ENCODE results near the gene G2E3.

The G2E3 gene, protein sequence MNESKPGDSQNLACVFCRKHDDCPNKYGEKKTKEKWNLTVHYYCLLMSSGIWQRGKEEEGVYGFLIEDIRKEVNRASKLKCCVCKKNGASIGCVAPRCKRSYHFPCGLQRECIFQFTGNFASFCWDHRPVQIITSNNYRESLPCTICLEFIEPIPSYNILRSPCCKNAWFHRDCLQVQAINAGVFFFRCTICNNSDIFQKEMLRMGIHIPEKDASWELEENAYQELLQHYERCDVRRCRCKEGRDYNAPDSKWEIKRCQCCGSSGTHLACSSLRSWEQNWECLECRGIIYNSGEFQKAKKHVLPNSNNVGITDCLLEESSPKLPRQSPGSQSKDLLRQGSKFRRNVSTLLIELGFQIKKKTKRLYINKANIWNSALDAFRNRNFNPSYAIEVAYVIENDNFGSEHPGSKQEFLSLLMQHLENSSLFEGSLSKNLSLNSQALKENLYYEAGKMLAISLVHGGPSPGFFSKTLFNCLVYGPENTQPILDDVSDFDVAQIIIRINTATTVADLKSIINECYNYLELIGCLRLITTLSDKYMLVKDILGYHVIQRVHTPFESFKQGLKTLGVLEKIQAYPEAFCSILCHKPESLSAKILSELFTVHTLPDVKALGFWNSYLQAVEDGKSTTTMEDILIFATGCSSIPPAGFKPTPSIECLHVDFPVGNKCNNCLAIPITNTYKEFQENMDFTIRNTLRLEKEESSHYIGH

DNA sequence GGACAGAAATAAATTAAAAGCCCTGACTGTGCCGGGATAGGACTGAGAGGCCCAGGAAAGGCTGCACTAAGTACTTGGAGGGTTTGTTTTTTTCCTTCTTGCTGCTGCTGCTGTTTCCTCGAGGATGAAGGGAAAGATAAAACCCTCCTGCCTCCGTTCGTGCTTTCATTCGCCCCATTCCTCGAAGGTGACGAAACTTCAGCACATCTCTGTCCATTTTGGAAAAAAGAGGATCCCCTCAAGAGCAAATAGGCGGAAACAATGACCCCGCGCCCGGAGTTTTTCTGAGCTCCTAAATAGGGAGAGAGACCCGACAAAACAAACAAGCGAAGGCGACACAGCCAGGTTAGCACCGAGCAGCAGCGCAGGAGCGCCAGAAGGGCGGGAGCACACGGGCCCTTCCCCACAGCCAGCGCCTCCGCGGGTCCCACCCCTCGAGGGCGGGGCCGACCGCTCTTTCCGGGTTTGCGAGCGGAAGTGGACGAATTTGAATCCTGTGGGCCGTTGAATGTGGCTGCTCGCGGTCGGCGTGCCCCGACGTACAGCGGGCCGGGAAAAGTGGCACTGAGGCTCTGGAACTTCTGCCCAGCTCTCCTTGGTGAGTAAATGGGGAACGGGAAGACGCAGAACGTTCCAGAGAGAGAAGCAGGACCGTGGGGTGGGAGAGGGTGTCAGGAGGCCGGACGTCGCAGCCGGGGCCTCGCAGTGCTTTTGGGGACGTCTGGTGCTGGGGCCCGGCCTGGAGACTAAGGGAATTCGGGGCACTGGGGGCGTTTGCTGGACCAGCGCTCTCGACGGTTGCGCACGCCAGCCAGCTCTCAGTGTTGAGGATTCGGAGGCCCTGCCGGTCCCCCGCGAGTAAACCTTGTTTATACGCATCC, at the start of gene G2E3:
Gene G2E3 (plus strand): TSS at position 484 of the 881 bp plus-strand sequence. CDS start 21,922 bp downstream, outside the sequence.
- TF ChIP-seq, protein P1, sequence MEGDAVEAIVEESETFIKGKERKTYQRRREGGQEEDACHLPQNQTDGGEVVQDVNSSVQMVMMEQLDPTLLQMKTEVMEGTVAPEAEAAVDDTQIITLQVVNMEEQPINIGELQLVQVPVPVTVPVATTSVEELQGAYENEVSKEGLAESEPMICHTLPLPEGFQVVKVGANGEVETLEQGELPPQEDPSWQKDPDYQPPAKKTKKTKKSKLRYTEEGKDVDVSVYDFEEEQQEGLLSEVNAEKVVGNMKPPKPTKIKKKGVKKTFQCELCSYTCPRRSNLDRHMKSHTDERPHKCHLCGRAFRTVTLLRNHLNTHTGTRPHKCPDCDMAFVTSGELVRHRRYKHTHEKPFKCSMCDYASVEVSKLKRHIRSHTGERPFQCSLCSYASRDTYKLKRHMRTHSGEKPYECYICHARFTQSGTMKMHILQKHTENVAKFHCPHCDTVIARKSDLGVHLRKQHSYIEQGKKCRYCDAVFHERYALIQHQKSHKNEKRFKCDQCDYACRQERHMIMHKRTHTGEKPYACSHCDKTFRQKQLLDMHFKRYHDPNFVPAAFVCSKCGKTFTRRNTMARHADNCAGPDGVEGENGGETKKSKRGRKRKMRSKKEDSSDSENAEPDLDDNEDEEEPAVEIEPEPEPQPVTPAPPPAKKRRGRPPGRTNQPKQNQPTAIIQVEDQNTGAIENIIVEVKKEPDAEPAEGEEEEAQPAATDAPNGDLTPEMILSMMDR (IDR thresholded peaks at IDR 0.05; ENCODE audit: insufficient read depth, low read length, poor library complexity, severe bottlenecking), result no peak
- DNase-seq (ENCODE audit: extremely low read depth, insufficient read length), result peak; percentile 94
- H3K27me3 ChIP-seq (replicated peaks; ENCODE audit: control insufficient read depth, insufficient read depth, low read length), result no peaks in the 10 kb centered on the region
- peak within 1 kb of the TSS; percentile 94 for H3K4me3 ChIP-seq (replicated peaks; ENCODE audit: low read depth, low read length)
- no peaks in the 10 kb centered on the region for H3K36me3 ChIP-seq (ENCODE audit: control insufficient read depth, insufficient read depth, low read length)

DNA sequence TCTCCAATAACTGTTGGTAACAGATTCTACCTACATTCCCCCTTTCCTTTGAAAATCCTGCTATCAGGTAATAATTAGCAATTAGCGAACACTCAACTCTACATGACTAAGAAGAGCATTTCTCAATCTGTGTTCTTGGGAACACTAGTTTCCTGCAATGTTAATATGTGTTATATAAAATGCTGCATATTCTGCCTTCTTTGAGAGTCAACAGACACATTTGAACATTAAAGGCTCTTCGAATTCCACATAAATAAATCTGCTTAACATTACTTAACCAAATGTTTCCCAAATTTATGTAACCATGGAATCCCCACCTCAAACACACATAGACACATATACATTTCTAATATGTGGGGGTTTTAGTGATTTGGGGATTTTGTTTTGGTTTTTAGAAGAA, 41.2 kb upstream of the G2E3 start:
- H3K27me3 ChIP-seq (replicated peaks; ENCODE audit: control insufficient read depth, insufficient read depth, low read length), result no peaks in the 10 kb centered on the region
- no peak for DNase-seq (ENCODE audit: extremely low read depth, insufficient read length)
- TF ChIP-seq, protein P1 (IDR thresholded peaks at IDR 0.05; ENCODE audit: insufficient read depth, low read length, poor library complexity, severe bottlenecking), result no peak
- H3K4me3 ChIP-seq (replicated peaks; ENCODE audit: low read depth, low read length), result no peak overlapping the region
- no peaks in the 10 kb centered on the region for H3K36me3 ChIP-seq (ENCODE audit: control insufficient read depth, insufficient read depth, low read length)

DNA sequence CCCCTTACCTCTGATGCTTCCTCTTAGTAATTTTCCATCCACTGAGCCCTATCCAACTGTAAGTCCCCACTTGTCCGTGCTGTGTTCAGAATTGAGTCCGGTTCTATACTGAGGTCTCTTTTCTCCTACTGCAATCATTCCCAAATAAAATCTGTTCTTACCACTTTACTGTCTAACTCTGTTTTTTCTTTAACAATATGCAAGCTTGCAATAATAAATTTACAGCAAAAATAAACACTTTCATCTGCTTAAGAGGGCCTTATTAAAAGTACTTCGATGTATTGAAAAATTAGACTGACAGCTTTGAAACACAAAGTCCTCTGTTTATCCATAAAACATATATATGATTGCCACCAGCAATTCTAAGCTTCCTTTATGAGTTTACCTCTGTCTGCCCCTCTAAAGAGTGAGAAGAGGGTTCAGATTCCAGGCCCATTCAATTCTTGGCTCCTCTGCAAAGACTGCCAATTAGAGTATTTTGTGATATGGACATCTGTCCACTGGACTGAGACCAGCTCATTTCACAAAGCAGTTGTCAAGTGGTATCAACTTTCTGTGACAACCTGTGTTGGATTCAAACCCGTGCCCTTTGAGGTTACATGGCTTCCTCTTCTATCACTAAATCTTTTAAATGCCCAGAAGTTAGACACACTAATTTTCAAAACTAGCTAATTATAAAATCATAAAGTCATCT, 39.9 kb upstream of the G2E3 start:
- no peak overlapping the region for H3K4me3 ChIP-seq (replicated peaks; ENCODE audit: low read depth, low read length)
- no peak for DNase-seq (ENCODE audit: extremely low read depth, insufficient read length)

DNA sequence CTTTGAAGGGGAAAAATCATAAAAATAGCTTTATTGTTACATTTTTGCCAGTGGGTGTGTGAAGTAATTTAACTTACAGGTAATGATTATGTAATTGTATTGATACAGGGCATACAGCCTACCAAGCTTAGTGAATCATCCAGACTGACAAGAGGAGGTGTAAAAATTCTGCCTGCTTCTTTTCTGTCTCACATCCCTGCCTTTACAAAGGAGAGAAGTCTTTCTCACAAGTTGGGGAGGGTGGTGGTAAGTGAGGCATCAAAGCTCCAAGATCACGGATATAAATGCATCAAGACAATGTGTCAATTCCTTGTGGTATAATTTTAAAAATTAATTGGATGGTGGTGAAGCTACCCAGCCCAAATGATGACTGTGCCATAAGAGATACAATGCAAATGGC, 39.0 kb upstream of the G2E3 start:
- H3K36me3 ChIP-seq (ENCODE audit: control insufficient read depth, insufficient read depth, low read length), result no peaks in the 10 kb centered on the region
- DNase-seq (ENCODE audit: extremely low read depth, insufficient read length), result no peak
- TF ChIP-seq, protein P1 (IDR thresholded peaks at IDR 0.05; ENCODE audit: insufficient read depth, low read length, poor library complexity, severe bottlenecking), result no peak
- H3K27me3 ChIP-seq (replicated peaks; ENCODE audit: control insufficient read depth, insufficient read depth, low read length), result no peaks in the 10 kb centered on the region
- no peak overlapping the region for H3K4me3 ChIP-seq (replicated peaks; ENCODE audit: low read depth, low read length)

More for the DNA sequence above, 39.9 kb upstream of the G2E3 start:
- TF ChIP-seq, protein P1 (IDR thresholded peaks at IDR 0.05; ENCODE audit: insufficient read depth, low read length, poor library complexity, severe bottlenecking), result no peak
- Histone ChIP-seq H3K36me3 (ENCODE audit: control insufficient read depth, insufficient read depth, low read length) (no peaks in the 10 kb centered on the region), H3K27me3 (replicated peaks; ENCODE audit: control insufficient read depth, insufficient read depth, low read length) (no peaks in the 10 kb centered on the region)

DNA sequence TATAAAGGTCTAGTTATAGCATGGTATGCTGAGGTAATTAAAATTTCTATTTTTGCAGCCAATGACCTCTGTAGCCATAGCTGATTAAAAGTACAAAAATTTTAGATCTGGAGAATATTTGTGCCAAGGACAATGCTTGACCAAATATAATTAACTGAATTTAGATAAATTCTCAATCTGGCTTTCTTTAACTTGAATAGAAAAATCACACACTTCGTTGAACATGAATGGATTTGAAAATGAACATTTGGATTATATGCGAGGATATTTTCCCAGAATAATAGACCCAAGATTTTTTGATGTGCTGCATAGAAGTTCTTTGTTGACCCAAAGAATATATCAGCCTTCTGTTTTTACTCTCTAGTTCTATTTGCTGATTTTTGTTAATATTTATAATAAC, 38.4 kb upstream of the G2E3 start:
- no peaks in the 10 kb centered on the region for H3K27me3 ChIP-seq (replicated peaks; ENCODE audit: control insufficient read depth, insufficient read depth, low read length)
- no peaks in the 10 kb centered on the region for H3K36me3 ChIP-seq (ENCODE audit: control insufficient read depth, insufficient read depth, low read length)
- TF ChIP-seq, protein P1 (IDR thresholded peaks at IDR 0.05; ENCODE audit: insufficient read depth, low read length, poor library complexity, severe bottlenecking), result no peak
- no peak overlapping the region for H3K4me3 ChIP-seq (replicated peaks; ENCODE audit: low read depth, low read length)
- no peak for DNase-seq (ENCODE audit: extremely low read depth, insufficient read length)

Data from GM06990 (cell line).